Neural cell (in vitro differentiated cells): ENCODE results near the gene OR10H5. TPM values are rescaled to one million over a fixed set of nuclear protein-coding genes. Genes with fewer than 3 reads are reported as not detected.

Source experiments
- H2AFZ ChIP-seq: fragments of 200-600, 300-800 bp; sonication (generic), shearing (Covaris generic); 2 replicates; pipeline ENCODE4 v1.6.0; 2014; ENCODE audit warnings: low read depth, mild to moderate bottlenecking, antibody characterized with exemption, low read length, moderate library complexity
- H3F3A ChIP-seq: fragments of 200-600 bp; shearing (Covaris generic); 2 replicates; pipeline ENCODE4 v1.6.1; 2016; ENCODE audit warnings: mild to moderate bottlenecking, moderate library complexity, mixed read lengths, antibody characterized with exemption, low read length; ENCODE audit not compliant: insufficient read depth, poor library complexity, severe bottlenecking
- H3K27ac ChIP-seq: fragments of 200-600, 300-800 bp; sonication (generic), shearing (Covaris generic); 2 replicates; pipeline ENCODE4 v1.5.1; 2014; ENCODE audit warnings: mild to moderate bottlenecking, low read length, moderate library complexity
- H3K27me3 ChIP-seq: fragments of 300-800, 200-600 bp; sonication (generic), shearing (Covaris generic); 2 replicates; pipeline ENCODE4 v1.6.0; 2014; ENCODE audit warnings: mild to moderate bottlenecking, low read depth, low read length, moderate library complexity; ENCODE audit not compliant: insufficient read depth
- H3K36me3 ChIP-seq: fragments of 300-800, 200-600 bp; sonication (generic), shearing (Covaris generic); 2 replicates; pipeline ENCODE4 v1.5.1; 2014; ENCODE audit warnings: mild to moderate bottlenecking, antibody characterized with exemption, low read length, moderate library complexity; ENCODE audit not compliant: insufficient read depth
- H3K4me2 ChIP-seq: fragments of 300-800, 200-600 bp; sonication (generic), shearing (Covaris generic); 2 replicates; pipeline ENCODE4 v1.6.0; 2014; ENCODE audit warnings: mild to moderate bottlenecking, low read length
- H3K4me3 ChIP-seq: fragments of 300-800, 200-600 bp; sonication (generic), shearing (Covaris generic); 2 replicates; pipeline ENCODE4 v1.5.1; 2014; ENCODE audit warnings: mild to moderate bottlenecking, low read length, moderate library complexity
- H3K79me2 ChIP-seq: fragments of 200-600 bp; shearing (Covaris generic); replicated peaks from 2 replicates; pipeline ENCODE4 v1.6.0; 2014; ENCODE audit warnings: mild to moderate bottlenecking, low read length, moderate library complexity; ENCODE audit not compliant: insufficient read depth
- H3K9ac ChIP-seq: fragments of 300-800, 200-600 bp; sonication (generic), shearing (Covaris generic); 2 replicates; pipeline ENCODE4 v1.6.1; 2016; ENCODE audit warnings: mild to moderate bottlenecking, low read length, mixed read lengths
- H3K9me2 ChIP-seq: fragments of 200-600 bp; shearing (Covaris generic); 2 replicates; pipeline ENCODE4 v1.6.1; 2016; ENCODE audit warnings: mild to moderate bottlenecking, low read length, mixed read lengths; ENCODE audit not compliant: insufficient read depth
- H3K9me3 ChIP-seq: fragments of 200-600, 300-800 bp; sonication (generic), shearing (Covaris generic); 2 replicates; pipeline ENCODE4 v1.6.1; 2016; ENCODE audit warnings: mild to moderate bottlenecking, mixed run types, low read length, moderate library complexity, mixed read lengths
- H4K20me1 ChIP-seq: fragments of 200-600 bp; shearing (Covaris generic); 2 replicates; pipeline ENCODE4 v1.6.1; 2016; ENCODE audit warnings: mild to moderate bottlenecking, mixed run types; ENCODE audit not compliant: insufficient read depth
- EP300 ChIP-seq: fragments of 450-650 bp; conservative IDR thresholded peaks from 2 replicates; pipeline ENCODE4 v1.6.1; 2014; ENCODE audit warnings: antibody characterized with exemption, mild to moderate bottlenecking, moderate library complexity; ENCODE audit not compliant: poor library complexity, severe bottlenecking
- EZH2 ChIP-seq: fragments of 200-600, 300-800 bp; shearing (Covaris generic), sonication (generic); IDR thresholded peaks from 2 replicates; pipeline ENCODE4 v1.6.1; 2014; ENCODE audit warnings: antibody characterized with exemption, low read length, borderline replicate concordance, mild to moderate bottlenecking; ENCODE audit not compliant: insufficient read depth, poor library complexity, severe bottlenecking
- MXI1 ChIP-seq: fragments of 450-650 bp; conservative IDR thresholded peaks from 2 replicates; pipeline ENCODE4 v1.6.1; 2014; ENCODE audit warnings: antibody characterized with exemption, mild to moderate bottlenecking; ENCODE audit not compliant: poor library complexity, severe bottlenecking
- POLR2AphosphoS5 ChIP-seq: IDR thresholded peaks from 2 replicates; pipeline ENCODE4 v1.6.1; 2012
- RAD21 ChIP-seq: fragments of 450-650 bp; conservative IDR thresholded peaks from 2 replicates; pipeline ENCODE4 v1.6.1; 2014; ENCODE audit warnings: antibody characterized with exemption, mild to moderate bottlenecking, moderate library complexity
- SMC3 ChIP-seq: fragments of 450-650 bp; conservative IDR thresholded peaks from 2 replicates; pipeline ENCODE4 v1.6.1; 2014; ENCODE audit warnings: antibody characterized with exemption, mild to moderate bottlenecking, moderate library complexity; ENCODE audit not compliant: poor library complexity
- TAF1 ChIP-seq: IDR thresholded peaks from 2 replicates; pipeline ENCODE4 v1.6.1; 2012; ENCODE audit warnings: low read depth
- polyA plus RNA-seq: library from polyadenylated mRNA; depleted of rRNA; stranded (reverse); fragments of >200 nt; gene quantifications from 2 replicates; pipeline ENCODE4 v1.2.3, GENCODE V29; 2014
- TF ChIP-seq, protein P1 (sequence below): IDR thresholded peaks from 2 replicates; pipeline ENCODE4 v1.6.1; 2012; ENCODE audit warnings: borderline replicate concordance
- TF ChIP-seq, protein P2 (sequence below): fragments of 450-650 bp; IDR thresholded peaks from 2 replicates; pipeline ENCODE4 v1.5.1; 2014; ENCODE audit warnings: antibody characterized with exemption, mild to moderate bottlenecking, moderate library complexity; ENCODE audit not compliant: poor library complexity, severe bottlenecking

OR10H5 gene
- polyA plus RNA-seq, 1 donor from 2014 or later, result not detected

DNA sequence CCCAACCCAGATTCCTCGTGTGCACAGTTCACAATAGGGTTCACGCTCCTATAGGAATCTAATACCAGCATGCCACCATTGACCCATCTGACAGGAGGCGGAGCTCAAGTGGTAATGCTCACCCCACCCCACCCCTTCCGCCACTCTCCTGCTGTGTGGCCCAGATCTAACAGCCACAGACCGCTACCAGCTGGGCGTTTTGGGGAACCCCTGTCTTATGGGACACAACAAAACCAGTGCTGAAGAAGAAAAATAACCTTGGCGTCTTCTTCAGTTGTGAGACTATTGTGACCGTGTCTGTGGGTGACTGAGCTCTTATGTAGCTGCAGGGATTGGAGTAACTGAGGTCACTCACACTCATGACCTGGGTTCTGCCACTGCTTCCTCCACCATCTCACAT lies 33.2 kb downstream of the OR10H5 start:
- TF ChIP-seq EZH2 (no peak), POLR2AphosphoS5 (no peak), SMC3 (no peak), RAD21 (no peak), MXI1 (no peak), EP300 (no peak)
- TF ChIP-seq, protein P1, sequence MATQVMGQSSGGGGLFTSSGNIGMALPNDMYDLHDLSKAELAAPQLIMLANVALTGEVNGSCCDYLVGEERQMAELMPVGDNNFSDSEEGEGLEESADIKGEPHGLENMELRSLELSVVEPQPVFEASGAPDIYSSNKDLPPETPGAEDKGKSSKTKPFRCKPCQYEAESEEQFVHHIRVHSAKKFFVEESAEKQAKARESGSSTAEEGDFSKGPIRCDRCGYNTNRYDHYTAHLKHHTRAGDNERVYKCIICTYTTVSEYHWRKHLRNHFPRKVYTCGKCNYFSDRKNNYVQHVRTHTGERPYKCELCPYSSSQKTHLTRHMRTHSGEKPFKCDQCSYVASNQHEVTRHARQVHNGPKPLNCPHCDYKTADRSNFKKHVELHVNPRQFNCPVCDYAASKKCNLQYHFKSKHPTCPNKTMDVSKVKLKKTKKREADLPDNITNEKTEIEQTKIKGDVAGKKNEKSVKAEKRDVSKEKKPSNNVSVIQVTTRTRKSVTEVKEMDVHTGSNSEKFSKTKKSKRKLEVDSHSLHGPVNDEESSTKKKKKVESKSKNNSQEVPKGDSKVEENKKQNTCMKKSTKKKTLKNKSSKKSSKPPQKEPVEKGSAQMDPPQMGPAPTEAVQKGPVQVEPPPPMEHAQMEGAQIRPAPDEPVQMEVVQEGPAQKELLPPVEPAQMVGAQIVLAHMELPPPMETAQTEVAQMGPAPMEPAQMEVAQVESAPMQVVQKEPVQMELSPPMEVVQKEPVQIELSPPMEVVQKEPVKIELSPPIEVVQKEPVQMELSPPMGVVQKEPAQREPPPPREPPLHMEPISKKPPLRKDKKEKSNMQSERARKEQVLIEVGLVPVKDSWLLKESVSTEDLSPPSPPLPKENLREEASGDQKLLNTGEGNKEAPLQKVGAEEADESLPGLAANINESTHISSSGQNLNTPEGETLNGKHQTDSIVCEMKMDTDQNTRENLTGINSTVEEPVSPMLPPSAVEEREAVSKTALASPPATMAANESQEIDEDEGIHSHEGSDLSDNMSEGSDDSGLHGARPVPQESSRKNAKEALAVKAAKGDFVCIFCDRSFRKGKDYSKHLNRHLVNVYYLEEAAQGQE, result no peak
- TF ChIP-seq, protein P2, sequence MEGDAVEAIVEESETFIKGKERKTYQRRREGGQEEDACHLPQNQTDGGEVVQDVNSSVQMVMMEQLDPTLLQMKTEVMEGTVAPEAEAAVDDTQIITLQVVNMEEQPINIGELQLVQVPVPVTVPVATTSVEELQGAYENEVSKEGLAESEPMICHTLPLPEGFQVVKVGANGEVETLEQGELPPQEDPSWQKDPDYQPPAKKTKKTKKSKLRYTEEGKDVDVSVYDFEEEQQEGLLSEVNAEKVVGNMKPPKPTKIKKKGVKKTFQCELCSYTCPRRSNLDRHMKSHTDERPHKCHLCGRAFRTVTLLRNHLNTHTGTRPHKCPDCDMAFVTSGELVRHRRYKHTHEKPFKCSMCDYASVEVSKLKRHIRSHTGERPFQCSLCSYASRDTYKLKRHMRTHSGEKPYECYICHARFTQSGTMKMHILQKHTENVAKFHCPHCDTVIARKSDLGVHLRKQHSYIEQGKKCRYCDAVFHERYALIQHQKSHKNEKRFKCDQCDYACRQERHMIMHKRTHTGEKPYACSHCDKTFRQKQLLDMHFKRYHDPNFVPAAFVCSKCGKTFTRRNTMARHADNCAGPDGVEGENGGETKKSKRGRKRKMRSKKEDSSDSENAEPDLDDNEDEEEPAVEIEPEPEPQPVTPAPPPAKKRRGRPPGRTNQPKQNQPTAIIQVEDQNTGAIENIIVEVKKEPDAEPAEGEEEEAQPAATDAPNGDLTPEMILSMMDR, result no peak
- Histone ChIP-seq H3F3A (no peaks in the 10 kb centered on the region), H3K9me3 (no peaks in the 10 kb centered on the region), H3K9ac (no peak overlapping the region), H3K27me3 (no peaks in the 10 kb centered on the region), H3K79me2 (no peaks in the 10 kb centered on the region), H4K20me1 (no peaks in the 10 kb centered on the region), H3K4me3 (no peak overlapping the region), H3K36me3 (no peaks in the 10 kb centered on the region), H2AFZ (no peak overlapping the region), H3K27ac (no peak overlapping the region), H3K9me2 (no peaks in the 10 kb centered on the region), H3K4me2 (no peak overlapping the region)

DNA sequence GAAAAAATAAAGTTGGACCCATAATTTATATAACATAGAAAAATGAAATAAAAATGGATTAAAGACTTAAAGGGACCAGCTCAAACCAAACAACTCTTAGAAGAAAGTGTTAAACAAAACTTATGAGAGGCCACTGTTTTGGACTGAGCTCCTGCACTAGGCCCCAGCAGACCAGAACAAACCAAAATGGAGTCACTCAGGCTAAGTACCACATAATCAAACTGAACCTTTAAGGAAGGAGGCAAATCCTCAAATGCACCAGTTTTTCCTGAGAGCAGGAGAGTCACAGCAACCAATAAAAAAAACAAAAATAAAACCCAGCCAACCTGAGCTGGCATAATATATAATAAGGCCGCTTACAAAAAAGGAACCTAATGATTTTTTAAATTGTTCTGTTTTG lies 38.3 kb downstream of the OR10H5 start:
- Histone ChIP-seq H3K27ac (no peak overlapping the region), H3K9me2 (no peaks in the 10 kb centered on the region), H3K36me3 (no peaks in the 10 kb centered on the region), H3F3A (no peaks in the 10 kb centered on the region), H3K9ac (no peak overlapping the region), H3K27me3 (no peaks in the 10 kb centered on the region), H3K79me2 (no peaks in the 10 kb centered on the region), H4K20me1 (no peaks in the 10 kb centered on the region), H2AFZ (no peak overlapping the region), H3K9me3 (no peaks in the 10 kb centered on the region), H3K4me3 (no peak overlapping the region), H3K4me2 (no peak overlapping the region)
- TF ChIP-seq SMC3 (no peak), POLR2AphosphoS5 (no peak), RAD21 (no peak), MXI1 (no peak), EZH2 (no peak), TAF1 (no peak), EP300 (no peak)
- TF ChIP-seq, protein P2, result no peak
- TF ChIP-seq, protein P1, result no peak
